Activated T-cell treated with anti-CD3 and anti-CD28 coated beads for 24 hours (primary cell): Measurements from ENCODE around the gene TGFB1.
A peak's percentile ranks its signal among the peaks of the same experiment; 100 is the strongest.
"Not testable (repeated sequence)": the region's sequence is repeated elsewhere in the genome, so short reads cannot be mapped to it uniquely, and the experiment has no call there.

Experiments used
- DNase-seq: peaks from one replicate; pipeline ENCODE4 v3.0.0-alpha.2; 2020; ENCODE audit warnings: low read depth

The TGFB1 gene

GRCh38 chr19:41353466-41354342, at the start of gene TGFB1:
Gene TGFB1 (minus strand): TSS chr19:41353922. CDS start chr19:41353044, 878 bp downstream.
- peak; percentile 87 for DNase-seq

GRCh38 chr19:41402010-41402409, 48.3 kb upstream of the TGFB1 start:
- DNase-seq, result no peak

- no peak for DNase-seq
Measured at GRCh38 chr19:41401483-41401882, 47.8 kb upstream of the TGFB1 start.

GRCh38 chr19:41399525-41399924, 45.8 kb upstream of the TGFB1 start:
- no peak for DNase-seq

DNA sequence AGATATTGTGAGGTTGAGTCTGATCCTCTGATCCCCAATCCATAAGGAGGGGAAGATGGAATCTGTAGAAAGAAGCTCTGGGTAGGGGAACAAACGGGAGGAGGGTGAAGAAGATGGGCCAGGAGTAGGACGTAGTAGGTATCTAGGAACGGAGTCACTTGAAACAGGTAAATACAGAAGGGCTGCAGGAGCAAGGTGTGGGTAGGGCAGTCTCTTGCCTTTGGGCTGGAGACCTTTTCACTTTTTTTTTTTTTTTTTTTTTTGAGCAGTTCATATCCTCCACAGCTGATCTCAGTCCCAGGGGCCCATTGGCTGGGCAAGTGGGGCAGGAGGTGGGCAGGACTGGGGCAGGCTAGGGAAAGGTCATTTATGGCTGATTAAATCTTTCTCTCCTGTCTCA, 45.4 kb upstream of the TGFB1 start:
- no peak for DNase-seq

DNA sequence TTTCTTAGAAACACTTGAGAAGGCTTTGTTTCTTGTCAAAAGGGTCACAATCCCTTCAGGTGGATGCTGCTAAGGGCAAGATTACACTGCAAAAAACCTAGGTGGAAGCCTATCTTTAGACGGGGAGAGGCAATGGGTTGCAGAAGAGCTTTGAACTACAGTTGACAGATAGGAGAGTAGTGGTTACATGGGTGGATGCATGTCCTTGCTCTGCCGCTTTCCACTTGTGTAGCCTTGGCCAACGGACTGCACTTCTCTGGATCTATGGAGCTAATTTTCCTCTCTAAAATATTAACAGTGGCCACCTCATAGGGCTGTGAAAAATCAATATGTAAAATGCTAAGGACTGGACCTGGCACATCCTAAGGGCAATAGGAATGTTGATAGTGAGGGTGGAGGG, 44.9 kb upstream of the TGFB1 start:
- no peak for DNase-seq

DNA sequence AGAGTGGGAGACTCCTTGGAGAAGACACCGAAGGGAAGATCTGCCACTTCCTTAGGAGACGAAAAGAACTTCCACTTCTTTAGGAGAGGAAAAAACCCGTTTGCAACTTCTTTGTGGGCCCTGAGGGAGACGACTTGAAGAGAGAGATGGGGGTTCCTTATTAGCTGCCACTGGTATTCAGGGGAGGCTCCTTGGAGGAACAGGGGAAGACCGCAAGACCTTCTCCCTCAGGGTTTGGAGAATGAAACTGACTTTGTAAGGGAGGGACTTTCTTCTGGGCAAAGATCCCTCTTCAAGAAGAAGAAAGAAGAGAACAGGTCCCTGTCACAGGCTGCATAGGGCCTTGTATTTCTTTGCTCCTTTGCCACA, 44.3 kb upstream of the TGFB1 start:
- DNase-seq, result no peak

DNA sequence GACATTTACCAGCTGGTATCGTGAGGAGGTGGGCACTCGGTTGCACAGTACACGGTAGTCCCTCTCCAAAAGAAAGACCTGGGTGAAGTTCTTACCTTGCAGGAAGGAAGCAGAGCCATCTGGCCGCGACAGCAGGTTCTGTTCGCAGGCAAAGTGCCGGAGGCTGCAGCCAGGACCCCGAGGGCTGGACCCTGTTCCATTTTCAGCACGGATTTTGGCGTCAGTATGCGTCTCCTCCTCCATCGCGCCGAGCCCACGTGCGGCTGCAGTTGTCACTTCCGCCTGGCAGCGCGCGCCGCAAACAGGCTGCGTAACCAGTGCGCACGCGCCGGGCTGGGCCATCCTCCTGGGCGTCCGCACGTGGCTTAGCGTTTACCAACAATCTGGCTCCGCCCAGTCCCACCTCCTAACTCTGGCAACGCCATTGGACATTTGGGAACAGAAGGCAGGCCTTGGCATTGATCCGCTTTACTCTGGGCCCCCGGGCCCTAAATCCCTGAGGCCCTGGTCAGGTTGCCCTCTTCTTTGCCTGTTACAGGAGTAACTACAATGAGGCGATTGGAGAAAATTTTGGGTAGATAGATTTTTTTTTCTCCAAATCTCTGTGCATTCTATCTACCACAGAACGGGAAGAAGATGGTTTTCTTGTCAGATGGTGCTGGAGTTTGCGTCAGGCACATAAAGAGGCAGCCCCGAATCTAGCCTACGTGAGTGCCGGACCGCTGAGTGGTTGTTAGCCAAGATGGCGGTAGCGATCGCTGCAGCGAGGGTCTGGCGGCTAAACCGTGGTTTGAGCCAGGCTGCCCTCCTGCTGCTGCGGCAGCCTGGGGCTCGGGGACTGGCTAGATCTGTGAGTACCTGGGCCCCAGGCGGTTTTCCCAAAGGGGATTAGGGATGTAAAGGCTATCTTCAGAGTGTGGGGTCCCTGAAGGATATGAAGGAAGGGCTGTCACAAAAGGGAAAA, 43.6 kb upstream of the TGFB1 start, which contains the start of the genes BCKDHA and EXOSC5:
BCKDHA (plus strand) TSS at position 733 of the 964 bp plus-strand sequence; CDS start at position 743, 10 bp downstream.
EXOSC5 (minus strand) TSS at position 274 of the 964 bp plus-strand sequence; CDS start at position 243, 31 bp downstream.
- peak; percentile 99 for DNase-seq

GRCh38 chr19:41395355-41395754, 41.6 kb upstream of the TGFB1 start:
- no peak for DNase-seq

GRCh38 chr19:41392775-41393174, 39.1 kb upstream of the TGFB1 start:
- DNase-seq, result no peak

GRCh38 chr19:41391618-41392017, 37.9 kb upstream of the TGFB1 start:
- DNase-seq, result no peak

- no peak for DNase-seq
Measured at GRCh38 chr19:41386442-41386841, 32.7 kb upstream of the TGFB1 start.

DNA sequence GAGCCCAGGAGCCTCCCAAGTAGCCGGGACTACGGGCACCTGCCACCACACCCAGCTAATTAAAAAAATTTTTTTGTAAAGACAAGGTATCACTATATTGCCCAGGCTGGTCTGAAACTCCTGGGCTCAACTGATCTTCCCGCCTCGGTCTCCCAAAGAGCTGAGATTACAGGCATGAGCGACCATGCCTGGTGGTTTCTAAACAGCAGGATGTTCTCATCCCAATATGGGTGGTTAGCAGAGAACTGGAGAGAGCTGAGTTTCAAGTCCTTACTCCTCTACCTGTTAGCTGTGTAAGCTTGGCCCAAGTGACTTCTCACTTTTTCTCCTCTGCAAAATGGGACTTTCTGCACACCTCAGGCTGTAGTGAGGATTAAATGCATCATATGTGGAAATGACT, 30.6 kb upstream of the TGFB1 start:
- no peak for DNase-seq

GRCh38 chr19:41381536-41381935, 27.8 kb upstream of the TGFB1 start:
- DNase-seq, result not testable (repeated sequence)

- DNase-seq, result no peak
Measured at GRCh38 chr19:41377977-41378709, 24.4 kb upstream of the TGFB1 start.

GRCh38 chr19:41376998-41377365, 23.3 kb upstream of the TGFB1 start:
- DNase-seq, result no peak

- no peak for DNase-seq
Measured at GRCh38 chr19:41376241-41376997, 22.7 kb upstream of the TGFB1 start, which contains the start of gene TMEM91. Gene TMEM91 (plus strand): TSS chr19:41376533. CDS start chr19:41378310, 1,777 bp downstream.

GRCh38 chr19:41373993-41374392, 20.3 kb upstream of the TGFB1 start:
- DNase-seq, result no peak

DNA sequence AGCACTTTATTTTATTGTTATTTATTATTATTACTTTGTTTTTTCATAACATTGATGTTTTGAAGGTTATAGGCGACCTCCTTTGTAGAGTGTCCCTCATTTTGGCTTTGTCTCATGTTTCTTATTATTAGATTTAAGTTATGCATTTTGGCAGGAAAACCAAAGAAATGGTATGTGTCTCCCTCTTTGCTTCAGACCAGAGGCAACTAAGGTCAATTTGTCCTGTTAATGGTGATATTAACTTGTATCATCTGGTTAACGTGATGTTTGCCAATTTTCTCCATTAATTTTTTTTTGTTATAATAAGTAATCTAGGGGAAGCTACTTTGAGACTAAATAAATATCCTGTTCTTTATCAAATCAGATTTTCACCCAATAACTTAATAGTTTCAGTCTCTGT, 18.8 kb upstream of the TGFB1 start:
- DNase-seq, result no peak

- no peak for DNase-seq
Measured at GRCh38 chr19:41371541-41371940, 17.8 kb upstream of the TGFB1 start.

DNA sequence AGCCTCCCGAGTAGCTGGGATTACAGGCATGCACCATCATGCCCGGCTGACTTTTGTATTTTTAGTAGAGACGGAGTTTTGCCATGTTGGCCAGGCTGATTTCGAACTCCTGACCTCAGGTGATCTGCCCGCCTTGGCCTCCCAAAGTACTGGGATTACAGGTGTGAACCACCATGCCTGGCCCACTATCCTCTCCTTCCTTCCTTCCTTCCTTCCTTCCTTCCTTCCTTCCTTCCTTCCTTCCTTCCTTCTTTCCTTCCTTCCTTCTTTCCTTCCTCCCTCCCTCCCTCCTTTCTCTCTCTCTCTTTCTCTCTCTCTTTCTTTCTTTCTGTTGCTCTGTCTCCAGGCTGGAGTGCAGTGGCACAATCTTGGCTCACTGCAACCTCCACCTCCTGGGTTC, 17.4 kb upstream of the TGFB1 start:
- DNase-seq, result not testable (repeated sequence)
